HG03066 (cell line): Measurements from ENCODE around the gene UBTF.

ENCODE experiments used
- ATAC-seq: cut with Tn5 transposase; IDR thresholded peaks from one replicate; pipeline ENCODE4 v1.9.1; 2021; ENCODE audit warnings: low read depth; ENCODE audit not compliant: unreplicated experiment

The UBTF gene

DNA sequence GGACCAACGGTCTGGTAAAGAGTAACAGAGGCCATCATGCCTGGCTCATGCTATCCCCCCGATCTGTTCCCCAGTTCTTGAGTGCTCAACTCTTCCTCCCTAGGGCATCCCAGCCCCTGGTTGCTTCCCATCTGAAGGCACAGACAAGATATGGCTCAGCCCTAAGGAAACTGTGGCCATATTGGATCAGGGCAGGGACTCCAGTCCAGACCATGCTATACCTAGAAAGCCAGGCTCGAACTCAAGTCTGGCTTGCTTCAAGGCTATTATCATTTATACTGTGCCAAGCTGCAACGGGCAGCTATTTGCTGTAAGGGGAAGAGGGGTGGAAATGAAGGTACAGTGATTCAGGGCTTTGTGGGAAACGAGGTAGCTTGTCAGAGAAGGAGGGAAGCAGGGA is 2.8 kb downstream of the UBTF start:
- no peak for ATAC-seq

DNA sequence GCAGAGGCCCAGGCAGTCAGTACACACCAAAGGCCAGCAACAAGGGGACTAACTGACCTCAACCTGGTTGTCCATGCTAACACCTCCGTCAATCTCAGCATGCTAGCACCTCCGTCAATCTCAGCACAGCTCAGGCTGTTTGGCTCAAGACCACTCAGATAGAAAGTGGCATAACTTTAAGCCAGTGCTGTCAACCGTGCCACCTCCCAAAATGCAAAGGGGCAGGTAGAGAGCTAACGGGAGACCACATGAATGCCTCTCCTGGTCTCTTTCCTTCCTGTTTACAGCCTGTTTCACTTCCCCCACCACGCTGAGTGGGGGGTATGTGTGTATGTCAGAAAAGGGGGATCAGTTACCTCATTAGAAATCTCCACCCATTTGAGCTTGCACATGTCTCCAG is 3.3 kb downstream of the UBTF start:
- no peak for ATAC-seq

DNA sequence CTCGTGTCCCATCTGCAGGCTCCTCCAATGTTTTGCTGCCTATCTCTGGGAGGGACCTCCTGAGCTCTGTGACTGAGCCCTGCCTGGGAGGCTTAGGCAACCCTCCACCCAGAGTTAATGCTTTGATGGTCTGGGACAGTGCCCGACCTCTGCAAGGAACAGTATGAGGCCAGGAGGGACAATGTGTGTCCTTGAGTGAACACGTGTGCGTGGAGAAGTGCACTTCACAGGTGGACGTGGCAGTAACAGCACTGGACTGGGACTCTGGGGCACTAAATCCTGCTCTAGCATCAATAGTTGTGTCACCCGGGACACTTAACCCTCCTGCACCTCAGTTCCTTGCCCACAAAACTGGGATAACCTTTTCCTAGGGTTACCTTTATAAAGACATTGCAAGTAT is 4.6 kb downstream of the UBTF start:
- no peak for ATAC-seq

GRCh38 chr17:44214230-44214494 is 5.3 kb downstream of the UBTF start:
- ATAC-seq: no peak

- ATAC-seq: no peak
Measured at GRCh38 chr17:44213403-44214229, 5.9 kb downstream of the UBTF start.

DNA sequence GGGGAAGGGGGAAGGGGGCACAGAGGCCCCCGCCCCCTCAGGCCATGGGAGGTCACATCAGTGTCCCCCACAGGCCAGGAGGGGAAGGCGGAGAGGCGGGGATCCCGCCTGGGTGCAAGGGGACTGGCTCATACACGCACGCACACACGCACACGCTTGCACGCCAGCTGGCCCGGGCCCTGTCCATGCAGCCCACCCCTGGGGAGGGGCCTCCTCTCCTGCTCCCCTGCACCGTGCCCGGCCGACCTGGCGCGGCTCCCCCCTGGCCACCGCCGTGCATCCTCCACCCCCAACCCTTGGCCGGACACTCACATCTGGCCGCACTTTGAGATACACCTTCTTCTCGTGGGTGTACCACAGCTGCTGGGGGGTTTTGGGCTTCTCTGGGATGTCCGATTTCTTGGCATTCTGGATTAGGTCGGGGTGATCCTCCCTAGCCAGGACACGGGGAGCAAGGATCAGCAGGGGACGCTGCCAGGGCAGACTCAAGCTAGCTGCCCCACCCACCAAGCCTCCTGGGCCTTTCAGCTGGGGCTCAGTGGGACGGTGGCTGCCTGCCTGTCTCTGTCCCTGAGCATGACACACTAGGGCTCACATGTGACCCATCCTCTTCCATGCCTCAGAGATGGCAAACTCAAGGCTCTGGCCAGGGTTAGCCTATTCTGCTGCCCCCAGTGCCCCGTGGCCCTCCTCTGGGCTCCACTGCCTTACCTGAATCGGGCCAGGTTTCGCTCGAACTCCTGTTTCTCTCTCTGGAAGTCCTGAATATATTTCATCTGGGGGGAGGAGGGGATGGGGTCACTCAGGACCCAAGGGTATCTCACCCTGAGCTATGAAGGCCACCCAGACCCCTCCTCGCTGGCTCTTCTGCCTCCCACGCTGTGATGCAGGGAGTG is 6.7 kb downstream of the UBTF start:
- no peak for ATAC-seq

- no peak for ATAC-seq
Measured at GRCh38 chr17:44211281-44212265, 7.9 kb downstream of the UBTF start.

- ATAC-seq: peak; percentile 50
Measured at GRCh38 chr17:44210342-44211192, 8.9 kb downstream of the UBTF start.

DNA sequence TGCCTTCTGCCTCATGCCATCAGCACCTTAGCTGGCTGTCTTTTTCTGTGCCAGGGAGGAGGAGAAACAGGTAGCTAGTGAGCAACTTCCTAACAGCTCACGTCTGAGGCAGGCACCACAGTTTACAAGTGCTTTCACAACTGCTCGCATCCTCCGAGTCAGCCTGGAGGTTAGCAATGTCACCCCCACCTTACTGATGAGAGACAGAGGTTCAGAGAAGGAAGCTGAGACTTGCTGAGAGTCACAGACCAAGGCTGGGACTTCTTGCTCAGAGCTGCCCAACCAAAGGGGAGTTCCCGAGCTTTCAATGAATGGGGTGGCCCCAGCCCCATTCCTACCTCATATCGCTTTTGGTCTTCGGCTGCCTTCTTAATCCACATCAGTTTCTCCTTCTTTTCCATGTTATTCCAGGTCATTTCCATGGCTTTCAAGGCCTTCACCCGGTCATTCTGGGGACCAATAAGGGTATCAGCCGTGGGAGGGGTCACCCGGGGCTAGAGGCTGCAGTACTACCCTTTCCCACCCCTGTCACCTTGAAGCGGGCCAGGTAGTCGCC is 9.6 kb downstream of the UBTF start:
- no peak for ATAC-seq

DNA sequence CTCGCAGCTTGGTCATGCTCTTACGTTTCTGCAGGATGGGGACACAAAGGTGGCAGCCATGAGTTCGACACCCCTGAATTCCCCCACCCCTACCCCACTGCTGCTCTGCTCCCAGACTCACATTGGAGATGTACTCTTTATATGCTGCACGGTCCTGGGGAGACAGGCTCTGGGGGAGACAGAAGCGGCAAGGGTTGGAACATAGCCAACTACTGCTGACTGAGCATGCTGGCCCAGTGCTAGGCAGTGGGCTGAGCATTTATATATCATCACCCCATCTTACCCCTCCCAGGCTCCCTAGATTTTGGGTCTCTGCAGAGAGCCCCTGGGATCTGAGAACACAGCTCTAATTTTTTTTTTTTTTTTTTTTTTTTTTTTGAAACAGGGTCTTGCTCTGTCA is 11.7 kb downstream of the UBTF start:
- no peak for ATAC-seq

- ATAC-seq: no peak
Measured at GRCh38 chr17:44207319-44207718, 12.2 kb downstream of the UBTF start.

DNA sequence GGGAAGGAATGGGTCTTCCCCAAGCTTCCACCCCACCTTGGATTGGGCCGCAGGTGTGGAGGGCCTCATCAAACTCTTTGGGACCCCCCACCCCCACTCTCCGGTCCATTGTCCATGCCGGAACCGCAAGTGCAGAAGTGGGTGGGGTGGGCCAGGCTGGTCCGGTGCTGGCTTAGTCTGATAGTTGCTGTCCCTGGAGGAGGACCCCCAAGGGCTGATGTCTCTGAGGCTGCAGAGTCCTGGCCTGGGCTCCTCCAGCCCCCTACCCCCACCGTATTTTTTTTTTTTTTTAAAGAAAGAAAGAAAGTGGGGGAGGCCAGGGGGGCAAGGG is 12.7 kb downstream of the UBTF start:
- no peak for ATAC-seq

DNA sequence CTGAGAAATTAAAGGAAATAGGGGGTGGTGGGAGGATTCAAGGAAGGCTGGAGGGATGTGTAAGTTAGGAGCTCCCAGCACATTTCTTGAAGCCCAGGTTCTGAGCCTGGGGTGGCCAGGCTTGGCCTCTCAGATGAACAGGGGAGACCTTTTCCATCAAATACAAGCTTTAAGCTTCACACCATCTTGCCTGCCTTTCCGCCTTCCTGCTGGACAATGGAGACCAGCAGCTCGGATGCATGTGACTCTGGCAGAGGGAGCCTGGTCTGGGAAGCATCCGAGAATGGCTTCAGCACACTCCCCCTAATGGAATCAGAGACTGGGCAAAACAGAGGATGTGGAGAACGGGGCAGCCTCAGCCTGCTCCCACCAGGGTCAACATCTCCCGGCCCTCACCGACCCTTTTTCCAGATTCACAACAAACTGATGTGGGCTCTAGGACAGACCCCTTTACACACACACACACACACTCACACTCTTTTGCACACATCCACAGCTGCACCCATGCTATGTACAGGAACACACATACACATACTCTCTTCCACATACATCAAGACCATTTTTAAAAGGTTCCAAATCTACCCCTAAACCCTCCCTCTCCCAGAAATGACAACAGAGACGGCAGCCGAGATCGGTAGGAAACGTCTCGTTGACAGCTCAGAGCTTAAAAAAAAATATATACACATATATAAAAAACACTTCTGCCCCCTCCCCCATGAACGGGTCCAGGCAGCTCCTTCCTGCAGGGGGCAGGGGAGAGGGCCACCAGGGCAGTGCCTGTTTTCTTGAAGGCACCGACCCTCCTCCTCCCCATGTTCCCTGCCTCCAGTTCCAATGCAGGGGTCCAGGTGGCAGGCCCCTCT is 13.3 kb downstream of the UBTF start:
- no peak for ATAC-seq

DNA sequence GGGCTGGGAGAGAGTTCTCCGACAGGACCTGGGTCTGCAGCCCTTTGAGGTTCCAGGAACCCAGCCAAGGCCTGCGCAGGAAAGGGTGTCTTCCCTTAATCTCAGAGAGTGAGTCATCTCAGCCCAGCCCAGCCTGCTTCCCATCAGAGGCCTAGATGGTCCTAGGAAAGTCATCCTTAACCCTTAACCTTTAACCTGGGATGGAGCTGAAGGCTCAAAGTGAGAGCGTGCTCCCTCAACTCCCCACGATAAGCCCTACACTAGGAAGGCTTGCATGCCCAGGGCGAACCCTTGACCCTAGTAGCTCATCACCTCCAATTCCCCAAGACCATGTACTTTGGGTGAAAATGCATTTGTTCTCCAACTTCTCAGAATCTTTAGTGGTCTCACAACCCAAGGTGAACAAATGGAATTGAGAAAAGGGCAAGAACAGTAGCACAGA is 15.0 kb downstream of the UBTF start:
- no peak for ATAC-seq

DNA sequence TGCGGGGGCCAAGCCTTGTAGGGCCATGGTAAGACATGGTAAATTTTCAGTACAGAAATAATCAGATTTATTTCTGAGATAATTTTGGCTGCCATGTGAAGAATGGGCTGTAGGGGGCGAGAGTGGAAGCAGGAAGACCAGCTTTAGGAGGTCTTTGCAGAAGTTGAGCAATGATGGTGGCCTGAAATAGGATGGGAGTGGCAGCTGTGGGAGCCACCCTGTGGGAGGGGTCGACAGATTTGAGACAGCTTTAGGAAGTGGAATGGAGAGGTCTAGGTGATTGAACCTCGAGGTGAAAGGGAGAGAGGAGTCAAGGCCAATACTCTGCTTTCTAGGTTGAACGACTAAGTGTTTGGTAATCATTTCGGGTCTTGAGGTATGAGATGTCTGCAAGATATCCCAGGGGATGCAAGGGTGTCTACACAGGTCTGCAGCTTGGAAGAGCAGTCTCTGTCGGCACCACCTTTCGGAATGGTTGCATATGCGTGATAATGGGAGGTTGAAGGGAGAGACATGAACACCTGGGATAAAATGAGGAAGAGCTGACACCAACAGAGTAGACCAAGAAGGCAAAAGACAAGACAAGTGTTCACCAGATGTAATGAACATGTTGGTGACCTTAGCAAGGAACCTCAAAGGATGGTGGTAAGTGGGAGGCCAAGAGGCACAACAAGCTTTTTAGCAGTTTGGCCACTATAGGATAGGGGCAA is 15.6 kb downstream of the UBTF start:
- ATAC-seq: no peak

- no peak for ATAC-seq
Measured at GRCh38 chr17:44202756-44203155, 16.7 kb downstream of the UBTF start.

- no peak for ATAC-seq
Measured at GRCh38 chr17:44200478-44201155, 18.9 kb downstream of the UBTF start.
